Measurements from ENCODE around the gene LYL1.
"Not testable (repeated sequence)": the region's sequence is repeated elsewhere in the genome, so short reads cannot be mapped to it uniquely, and the experiment has no call there.

LYL1 gene

DNA sequence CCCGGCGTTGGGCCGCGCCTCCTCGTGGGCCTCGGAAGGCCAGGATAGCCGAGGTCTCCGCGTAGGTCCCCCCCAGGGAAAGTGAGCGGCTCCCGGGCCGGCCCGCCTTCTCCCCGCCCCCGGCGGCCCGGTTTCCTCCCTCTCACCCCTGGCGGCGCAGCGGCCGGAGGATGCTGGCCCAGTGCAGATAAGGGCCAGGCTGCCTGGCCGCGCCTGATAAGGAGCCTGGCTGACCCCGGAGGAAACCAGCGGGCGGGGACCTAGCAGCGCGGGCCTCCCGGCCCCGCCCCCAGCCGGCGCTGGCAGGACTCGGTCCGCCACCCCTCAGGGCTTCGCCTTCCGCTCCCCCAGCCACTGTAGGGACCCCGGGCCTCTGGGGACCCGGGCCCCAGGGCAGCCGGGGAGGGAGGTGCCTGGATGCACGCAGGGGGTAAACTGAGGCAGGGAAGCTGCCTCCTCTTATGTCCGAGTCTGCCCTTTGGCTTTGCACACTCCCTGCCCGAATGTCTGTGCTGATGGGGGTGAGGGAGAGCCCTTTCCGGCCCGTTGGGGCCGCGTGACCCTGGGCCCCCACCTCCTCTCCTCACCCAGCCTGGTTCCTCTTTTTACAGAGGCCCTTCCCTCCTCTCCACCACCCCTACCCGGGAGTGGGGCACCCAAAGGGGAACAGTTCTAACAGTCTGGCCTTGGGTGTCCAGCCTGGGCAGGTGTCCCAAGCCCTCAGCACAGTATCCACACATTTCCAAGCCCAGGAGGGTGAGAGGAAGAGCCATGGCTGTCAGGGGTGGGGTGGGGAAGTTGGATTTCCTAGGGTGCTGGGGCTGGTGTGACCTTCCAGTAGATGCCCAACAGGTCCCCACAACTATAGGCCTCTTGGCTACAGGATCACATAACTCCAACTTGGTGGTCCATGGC, at the start of gene LYL1:
Gene LYL1 (minus strand): TSS at position 193 of the 915 bp plus-strand sequence. CDS start 1,687 bp downstream, outside the sequence.
- DNase-seq (ENCODE audit: low spot score), result peak; percentile 29

DNA sequence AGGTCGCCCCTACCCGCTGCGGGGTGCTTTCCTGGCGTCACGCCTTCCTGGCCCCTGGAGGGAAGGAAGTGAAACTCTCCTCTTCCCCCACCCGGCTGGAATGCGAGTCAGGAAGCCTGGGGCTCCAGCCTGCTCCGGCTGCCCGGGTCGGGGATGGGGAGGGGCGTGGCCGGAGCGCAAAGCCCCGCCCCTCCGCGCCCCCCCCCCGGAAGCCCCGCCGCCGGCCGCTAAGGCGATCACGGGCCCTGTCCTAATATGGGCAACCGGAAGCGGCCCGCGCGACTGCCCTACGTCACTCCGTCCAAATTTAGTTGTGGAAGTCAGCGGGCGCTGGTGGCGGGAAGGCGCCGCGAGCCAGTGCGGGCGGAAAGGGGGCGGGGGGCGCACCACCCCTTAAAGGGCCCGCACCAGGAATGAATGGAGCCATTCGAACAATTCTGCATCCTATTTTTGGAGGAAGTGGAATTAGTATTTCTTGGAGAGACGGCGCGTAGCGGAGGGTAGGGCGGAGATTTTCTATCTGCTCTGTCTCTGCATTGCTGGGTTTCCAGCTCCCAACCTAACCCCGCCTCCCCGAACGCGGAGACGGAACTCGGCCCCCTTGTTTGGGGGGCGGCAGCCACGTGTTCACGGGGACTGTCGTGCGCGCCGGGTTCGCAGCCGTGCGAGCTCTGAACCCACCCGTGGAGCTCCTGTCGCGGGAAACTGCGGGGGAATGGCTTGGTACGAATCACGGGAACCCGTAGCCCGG, 49.1 kb upstream of the LYL1 start:
- DNase-seq (ENCODE audit: low spot score), result peak; percentile 97

DNA sequence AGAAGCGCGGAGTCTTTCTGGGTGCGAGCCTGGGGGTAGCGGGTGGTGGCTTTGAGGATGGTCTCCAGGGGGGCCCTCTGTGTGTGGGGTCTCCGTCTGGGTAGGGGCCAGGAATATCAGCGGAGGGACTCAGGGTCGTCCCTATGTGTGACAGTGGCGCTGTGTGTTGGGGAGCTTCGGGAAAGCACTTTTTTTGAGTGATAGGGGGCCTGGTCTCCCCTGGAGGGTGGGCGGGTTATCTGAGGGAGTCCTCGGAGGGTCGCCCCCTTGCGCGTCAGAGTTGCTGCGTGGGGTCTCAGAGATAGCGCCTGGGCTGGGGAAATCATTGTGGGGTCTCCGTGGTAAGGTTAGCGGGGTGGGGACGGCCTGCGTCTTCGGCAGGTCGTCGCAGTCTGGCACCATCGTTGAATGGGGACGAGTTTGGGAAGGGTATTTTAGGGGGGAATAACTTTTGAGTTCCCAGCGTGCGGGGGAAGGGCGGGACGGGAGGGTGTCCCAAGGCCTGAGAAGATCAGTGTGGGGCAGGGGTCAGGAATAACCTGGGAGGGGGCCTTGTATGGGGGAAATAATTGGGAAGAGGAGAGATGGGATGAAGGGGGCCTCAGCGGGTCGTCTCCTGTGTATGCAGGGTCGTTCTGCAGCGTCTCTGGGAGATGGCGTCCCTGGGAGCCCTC, 48.4 kb upstream of the LYL1 start:
- DNase-seq (ENCODE audit: low spot score), result peak; percentile 9

DNA sequence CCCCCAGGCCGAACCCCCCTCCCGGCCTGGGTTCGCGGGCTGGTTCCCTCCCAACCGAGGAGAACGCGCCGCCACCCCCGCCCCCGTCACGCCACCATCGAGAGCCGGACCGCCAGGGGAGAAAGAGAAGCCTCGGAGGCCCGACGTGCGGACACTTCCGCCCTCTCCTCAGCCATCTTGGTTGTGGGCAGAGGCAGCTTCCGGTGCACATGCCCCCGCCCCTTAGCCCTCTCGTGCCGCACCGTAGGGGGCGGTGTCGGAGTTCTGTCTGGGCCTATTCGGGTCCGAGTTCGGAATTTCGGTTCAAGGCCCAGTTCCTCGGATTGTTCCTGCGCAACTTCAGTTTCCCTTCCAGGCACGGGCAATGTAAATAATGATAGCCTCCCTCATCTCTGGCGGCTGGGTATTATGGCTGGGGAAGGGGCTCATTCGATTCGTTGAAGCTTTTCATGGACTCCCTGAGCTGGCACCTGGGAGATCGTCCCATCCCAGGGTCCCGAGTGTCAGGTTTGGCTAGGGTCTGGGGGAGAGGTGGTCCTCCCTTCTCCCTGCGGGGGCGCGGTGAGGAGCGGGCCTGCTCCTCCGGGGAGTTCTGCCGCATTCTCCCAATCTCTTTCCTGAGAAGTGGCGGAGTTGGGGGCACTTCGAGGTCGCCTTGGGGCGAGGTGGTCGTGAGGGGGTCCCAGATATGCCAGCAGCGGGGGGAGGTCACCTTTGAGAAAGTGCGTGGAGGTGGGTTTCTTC, 47.7 kb upstream of the LYL1 start, which contains the start of the genes IER2 and STX10:
Gene IER2 (plus strand): TSS at position 225 of the 744 bp plus-strand sequence. CDS start 2,776 bp downstream, outside the sequence.
Gene STX10 (minus strand): TSS at position 189 of the 744 bp plus-strand sequence. CDS start 202 bp downstream, outside the sequence.
- peak; percentile 94 for DNase-seq (ENCODE audit: low spot score)

DNA sequence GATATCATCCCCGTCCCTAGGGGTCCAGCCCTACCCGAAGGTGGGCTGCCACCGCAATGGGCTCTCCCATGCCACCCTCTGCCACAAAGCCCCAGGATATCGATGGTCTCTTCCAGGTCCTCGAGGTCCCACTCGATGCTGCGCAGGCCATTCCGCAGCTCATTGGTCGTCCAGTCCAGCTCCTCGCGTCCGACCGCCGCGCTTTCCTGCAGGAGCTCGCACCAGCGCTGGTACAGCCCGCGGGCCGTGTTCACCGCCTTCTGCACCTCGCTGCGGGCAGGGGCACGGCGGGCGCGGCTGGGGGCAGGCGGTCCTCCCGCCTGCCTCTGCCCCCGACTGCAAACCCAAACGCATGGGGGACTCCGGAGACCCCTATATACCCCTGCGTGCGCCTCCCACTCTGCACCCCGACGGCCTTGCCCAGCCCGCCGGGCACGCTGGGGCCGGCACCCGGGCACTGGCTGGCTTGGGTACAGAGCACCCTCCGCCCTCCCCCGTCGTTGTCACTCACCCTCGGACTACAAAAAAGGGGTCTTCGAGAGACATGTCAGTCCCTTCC, 47.0 kb upstream of the LYL1 start:
- DNase-seq (ENCODE audit: low spot score), result no peak

DNA sequence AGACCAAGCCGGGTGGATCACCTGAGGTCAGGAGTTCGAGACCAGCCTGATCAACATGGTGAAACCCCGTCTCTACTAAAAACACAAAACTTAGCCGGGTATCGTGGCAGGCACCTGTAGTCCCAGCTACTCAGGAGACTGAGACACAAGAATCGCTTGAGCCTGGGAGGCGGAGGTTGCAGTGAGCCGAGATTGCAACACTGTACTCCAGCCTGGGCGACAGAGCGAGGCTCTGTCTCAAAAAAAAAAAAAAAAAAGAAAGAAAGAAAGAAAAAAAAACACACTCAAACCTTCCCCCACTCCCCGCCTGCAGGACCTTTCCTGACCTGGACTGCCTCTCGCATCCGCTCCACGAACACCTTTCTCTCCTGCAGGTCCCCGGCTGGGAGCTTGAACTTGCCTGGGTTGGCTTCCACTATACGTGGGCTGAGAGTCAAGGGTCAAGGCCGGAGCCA, 46.5 kb upstream of the LYL1 start:
- not testable (repeated sequence) for DNase-seq (ENCODE audit: low spot score)

DNA sequence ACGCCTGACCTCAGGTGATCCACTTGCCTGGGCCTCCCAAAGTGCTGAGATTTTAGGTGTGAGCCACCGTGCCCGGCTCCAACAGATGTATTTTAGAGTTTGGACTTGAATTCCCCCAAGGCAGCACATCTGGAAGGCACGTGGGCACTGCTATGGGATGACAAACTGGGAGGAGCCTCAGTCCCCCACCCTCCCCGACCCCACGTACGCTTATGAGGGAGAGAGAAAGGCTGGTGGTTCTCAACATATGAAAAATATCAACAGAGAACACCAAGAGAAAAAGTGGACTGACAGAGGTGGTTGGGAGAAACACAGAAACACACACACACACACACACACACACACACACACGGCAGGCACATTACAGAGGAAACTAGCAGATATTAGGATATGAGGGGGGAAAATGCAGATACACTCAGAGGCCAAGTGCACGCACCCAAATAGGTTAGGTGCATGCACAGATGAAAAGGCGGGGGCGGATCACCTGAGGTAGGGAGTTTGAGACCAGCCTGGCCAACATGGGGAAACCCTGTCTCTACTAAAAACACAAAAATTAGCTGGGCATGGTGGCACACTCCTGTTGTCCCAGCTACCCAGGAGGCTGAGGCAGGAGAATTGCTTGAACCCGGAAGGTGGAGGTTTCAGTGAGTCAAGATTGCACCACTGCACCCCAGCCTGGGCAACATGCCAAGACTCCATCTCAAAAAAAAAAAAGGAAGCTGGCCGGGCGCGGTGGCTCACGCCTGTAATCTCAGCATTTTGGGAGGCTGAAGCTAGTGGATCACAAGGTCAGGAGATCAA, 44.3 kb upstream of the LYL1 start:
- DNase-seq (ENCODE audit: low spot score), result no peak

DNA sequence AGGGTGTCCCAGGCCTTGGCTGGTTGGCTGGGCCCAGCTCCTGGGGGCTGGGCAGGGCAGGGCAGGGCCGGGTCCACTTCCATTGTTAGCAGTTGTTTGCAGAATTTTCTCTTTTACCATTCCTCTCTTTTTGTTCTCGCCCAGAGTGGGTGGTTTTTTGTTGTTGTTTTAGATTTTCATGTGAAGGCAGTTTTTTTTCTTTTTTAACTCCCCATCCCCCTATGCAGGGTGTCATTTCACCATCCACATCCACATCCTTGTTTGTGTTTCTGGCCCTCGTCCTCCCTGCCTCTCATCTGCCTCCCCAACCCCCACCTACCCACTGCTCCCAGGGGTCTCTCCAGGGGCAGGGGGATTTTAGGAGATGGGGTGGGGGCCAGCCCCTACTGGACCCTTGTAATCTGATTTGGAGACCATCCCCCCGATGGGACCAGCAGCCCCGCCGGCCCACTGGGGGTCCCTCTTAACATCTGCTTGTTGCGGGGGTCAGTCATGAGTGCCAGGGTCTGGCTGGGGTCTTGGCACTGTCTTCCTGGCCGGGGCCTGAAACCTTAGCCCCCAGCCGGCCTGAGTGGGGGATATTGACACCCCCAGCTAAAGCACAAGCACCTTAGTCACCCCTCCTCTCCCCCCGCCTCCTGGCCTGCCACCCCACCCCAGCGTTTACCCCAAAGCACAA, 37.1 kb upstream of the LYL1 start:
- DNase-seq (ENCODE audit: low spot score), result no peak

DNA sequence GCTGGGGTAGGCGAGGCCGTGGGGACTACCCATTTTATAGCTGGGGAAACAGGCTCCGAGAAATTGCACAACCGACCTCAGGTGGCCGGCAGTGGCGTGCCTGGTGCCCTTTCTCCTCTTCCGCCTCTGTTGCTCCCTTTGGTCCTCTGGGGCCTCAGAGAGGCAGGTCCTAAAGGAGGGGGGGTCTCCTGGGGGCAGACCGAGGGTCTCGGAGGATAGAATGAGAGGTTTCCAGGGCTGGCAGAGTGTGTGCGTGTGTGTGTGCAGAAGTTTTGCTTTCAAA, 36.2 kb upstream of the LYL1 start:
- no peak for DNase-seq (ENCODE audit: low spot score)

DNA sequence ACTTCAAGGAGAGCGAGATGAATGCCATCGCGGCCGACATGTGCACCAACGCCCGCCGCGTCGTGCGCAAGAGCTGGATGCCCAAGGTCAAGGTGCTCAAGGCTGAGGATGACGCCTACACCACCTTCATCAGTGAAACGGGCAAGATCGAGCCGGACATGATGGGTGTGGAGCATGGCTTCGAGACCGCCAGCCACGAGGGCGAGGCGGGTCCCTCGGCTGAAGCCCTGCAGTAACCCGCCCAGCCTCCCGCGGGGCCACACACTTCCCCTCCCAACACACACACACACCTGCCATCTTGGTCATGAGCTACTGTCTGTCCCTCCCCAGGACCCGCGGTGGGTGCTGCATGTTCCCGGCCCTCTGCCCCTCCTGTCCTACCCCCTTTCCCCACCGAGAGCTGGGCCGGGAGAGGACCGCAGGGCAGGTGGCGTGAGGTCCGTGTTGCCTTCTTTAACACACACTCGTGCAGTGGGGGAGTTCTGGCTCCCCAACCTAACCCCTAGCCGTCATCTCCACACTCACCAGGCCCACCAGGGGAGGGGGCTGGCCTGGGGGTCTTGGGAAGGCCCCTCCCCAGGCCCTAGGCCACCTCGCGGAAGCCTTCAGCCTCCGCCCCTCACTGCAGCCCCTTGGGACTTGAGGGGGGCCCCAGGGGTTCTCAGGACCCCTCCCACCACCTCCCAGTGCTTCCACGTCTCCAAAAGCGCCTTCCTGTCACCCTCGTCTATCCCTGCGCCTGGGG, 35.7 kb upstream of the LYL1 start:
- no peak for DNase-seq (ENCODE audit: low spot score)

DNA sequence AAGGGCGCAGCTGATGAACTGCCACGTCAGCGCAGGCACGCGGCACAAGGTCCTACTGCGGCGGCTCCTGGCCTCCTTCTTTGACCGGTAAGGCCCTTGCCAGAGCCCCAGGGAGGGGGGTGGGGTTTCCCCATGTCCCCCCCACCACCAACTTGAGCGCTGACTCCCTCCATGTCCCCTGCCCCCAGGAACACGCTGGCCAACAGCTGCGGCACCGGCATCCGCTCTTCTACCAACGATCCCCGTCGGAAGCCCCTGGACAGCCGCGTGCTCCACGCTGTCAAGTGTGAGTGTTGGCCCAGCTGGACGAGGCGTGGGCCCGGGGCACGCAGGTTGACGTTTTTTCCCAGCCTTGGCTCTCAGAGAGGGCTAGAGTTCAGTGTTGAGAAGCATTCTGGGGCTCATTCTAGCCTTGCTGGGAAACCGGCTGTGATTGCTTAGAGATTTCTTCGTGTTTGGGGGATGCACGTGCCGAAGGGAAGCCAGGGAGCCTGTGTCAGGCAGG, 34.7 kb upstream of the LYL1 start:
- DNase-seq (ENCODE audit: low spot score), result no peak

DNA sequence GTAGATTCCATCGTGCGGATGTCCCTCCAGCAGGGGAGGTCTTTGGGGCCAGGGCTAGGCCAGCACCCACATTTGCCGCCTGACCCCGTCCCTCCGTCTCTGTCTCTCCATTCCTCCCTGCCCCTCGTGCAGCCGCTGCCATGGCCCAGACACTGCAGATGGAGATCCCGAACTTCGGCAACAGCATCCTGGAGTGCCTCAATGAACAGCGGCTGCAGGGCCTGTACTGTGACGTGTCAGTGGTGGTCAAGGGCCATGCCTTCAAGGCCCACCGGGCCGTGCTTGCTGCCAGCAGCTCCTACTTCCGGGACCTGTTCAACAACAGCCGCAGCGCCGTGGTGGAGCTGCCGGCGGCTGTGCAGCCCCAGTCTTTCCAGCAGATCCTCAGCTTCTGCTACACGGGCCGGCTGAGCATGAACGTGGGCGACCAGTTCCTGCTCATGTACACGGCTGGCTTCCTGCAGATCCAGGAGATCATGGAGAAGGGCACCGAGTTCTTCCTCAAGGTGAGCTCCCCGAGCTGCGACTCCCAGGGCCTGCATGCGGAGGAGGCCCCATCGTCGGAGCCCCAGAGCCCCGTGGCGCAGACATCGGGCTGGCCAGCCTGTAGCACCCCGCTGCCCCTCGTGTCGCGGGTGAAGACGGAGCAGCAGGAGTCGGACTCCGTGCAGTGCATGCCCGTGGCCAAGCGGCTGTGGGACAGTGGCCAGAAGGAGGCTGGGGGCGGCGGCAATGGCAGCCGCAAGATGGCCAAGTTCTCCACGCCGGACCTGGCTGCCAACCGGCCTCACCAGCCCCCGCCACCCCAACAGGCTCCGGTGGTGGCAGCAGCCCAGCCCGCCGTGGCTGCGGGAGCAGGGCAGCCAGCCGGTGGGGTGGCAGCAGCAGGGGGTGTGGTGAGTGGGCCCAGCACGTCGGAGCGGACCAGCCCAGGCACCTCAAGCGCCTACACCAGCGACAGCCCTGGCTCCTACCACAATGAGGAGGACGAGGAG, 32.7 kb upstream of the LYL1 start:
- no peak for DNase-seq (ENCODE audit: low spot score)

DNA sequence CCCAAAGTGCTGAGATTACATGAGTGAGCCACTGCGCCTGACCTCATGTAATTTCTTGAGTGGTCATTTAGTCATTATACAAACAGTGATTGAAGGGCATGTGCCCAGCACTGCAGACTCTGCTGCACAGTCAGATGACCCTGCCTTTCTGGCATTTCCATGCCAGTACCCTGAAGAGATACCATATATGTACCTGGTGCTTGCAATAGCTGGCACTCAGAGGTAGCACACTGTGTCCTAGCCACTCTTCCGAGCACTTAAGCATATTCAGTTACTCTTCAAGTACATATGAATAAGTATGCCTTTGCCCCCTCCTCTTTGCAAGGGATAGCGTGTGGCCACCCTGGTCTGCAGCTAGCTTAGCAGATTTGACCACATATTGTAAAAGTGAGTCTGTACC, 32.0 kb upstream of the LYL1 start:
- no peak for DNase-seq (ENCODE audit: low spot score)

DNA sequence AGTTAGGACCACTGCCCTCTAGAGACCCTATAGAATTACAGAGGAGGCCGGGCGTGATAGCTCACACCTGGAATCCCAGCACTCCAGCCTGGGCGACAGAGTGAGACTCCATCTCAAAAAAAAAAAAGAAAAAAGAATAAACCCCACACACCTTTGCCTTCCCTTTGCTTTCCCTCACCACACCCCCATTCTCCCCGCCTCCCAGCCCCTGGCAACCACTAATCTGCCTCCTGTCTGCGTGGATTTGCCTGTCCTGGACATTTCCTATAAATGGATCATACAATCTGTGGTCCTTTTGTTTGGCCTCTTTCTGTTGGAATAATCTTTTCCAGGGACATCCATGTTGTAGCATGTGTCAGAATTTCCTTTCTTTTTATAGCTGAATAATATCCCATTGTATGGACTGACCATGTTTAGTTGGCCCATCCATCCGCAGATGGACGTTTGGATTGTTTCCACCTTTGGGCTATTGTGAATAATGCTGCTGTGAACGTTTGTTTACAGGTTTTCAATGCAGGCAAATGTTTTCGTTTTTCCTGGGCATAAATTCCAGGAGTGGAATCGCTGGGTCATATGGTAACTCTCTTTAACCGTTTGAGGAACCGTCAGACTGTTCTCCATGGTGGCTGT, 30.7 kb upstream of the LYL1 start:
- DNase-seq (ENCODE audit: low spot score), result no peak

DNA sequence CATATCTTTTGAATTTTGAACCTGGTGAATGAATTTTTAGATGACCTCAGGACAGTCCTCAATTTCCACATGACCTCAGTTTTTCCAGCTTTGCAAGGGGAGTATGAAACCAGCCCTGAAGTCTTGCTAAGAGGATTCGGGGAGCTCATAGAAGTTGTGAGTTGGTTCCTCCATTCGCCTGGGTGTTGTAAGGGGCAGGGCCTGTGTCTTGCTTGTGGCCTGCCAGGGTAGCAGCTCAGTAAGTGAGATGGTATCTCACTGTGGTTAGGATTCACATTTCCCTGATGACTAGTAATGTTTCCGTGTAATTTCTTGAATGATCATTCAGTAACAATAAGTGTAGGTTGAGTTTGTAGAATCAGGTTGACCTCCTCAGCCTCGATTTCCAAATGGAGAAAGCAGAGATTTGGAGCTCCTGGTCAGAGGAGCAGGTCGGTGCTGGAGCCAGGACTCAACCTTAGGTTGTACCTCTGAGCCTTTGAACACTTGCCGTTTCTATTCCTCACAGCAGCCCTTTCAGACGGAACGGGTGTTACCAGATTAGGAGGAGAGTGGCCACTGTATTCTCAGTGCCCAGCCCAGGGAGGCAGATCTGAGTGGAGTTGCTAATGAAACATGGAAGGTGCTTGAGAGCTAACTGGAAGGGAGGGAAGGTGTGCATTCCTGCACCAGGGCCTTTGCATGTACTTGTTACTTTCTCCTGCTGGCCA, 30.0 kb upstream of the LYL1 start:
- peak; percentile 51 for DNase-seq (ENCODE audit: low spot score)

DNA sequence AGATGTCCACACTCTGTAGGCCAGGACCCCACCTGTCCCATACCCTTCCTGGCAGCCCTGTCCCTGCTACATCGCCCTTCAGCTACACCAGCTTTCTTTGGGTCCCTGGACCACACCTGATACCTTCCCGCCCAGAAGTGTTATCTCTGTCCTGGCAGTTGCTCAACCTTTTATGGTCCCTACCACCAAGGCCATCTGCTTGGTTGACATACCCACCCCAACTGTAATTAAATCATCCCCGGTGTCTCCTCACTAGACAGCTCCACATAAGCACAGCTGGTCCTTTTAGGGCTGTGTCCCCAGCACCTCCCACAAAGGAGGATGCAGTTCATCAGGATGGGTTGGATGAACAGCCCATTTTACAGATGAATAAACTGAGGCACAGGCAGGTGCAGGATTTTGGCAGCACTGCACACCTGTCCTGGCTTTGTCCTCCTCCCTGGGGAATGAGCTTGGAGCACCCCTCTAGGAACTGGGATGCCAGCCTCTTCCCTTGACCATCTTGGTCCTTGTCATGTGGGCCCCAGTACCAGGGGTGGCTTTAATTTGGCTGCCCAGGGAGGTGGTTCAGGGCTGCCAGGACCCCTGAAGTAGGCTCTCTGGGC, 28.3 kb upstream of the LYL1 start:
- no peak for DNase-seq (ENCODE audit: low spot score)
